ENCODE results near the gene KCNJ9.

DNA sequence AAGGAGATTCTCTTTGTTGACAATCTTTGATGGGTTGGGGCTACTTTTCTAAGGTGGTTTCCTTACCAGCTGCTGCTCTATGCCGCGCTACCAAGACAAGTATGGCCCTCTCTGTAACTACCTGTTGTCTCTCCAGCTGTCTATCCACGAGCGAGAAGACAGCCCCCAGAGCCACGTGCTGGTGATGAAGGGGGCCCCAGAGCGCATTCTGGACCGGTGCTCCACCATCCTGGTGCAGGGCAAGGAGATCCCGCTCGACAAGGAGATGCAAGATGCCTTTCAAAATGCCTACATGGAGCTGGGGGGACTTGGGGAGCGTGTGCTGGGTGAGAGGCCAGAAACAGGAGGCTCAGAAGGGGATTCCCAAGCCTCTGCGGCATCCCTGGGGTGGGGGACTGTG is 48.6 kb downstream of the KCNJ9 start:
- TF ChIP-seq, protein P1, sequence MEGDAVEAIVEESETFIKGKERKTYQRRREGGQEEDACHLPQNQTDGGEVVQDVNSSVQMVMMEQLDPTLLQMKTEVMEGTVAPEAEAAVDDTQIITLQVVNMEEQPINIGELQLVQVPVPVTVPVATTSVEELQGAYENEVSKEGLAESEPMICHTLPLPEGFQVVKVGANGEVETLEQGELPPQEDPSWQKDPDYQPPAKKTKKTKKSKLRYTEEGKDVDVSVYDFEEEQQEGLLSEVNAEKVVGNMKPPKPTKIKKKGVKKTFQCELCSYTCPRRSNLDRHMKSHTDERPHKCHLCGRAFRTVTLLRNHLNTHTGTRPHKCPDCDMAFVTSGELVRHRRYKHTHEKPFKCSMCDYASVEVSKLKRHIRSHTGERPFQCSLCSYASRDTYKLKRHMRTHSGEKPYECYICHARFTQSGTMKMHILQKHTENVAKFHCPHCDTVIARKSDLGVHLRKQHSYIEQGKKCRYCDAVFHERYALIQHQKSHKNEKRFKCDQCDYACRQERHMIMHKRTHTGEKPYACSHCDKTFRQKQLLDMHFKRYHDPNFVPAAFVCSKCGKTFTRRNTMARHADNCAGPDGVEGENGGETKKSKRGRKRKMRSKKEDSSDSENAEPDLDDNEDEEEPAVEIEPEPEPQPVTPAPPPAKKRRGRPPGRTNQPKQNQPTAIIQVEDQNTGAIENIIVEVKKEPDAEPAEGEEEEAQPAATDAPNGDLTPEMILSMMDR (IDR thresholded peaks at IDR 0.05; ENCODE audit: low read length) = no peak
- TF ChIP-seq EZH2phosphoT487 (IDR thresholded peaks at IDR 0.05; ENCODE audit: low read length) = no peak
- no peak for TF ChIP-seq EZH2 (optimal IDR thresholded peaks at IDR 0.05; ENCODE audit: low read depth, low read length)
